ENCODE results near the gene TLCD5. TPM values are rescaled to one million over a fixed set of nuclear protein-coding genes. Genes with fewer than 3 reads are reported as not detected.

TLCD5 gene
- total and polyA plus RNA-seq, 4 donors: 15.7 to 18.6 (median 16.5) TPM

- Histone ChIP-seq H3K36me3 (ENCODE audit: control insufficient read depth, insufficient read depth, low read length) (no peaks in the 10 kb centered on the region), H3K9me3 (ENCODE audit: control insufficient read depth, insufficient read depth, low read length) (no peaks in the 10 kb centered on the region), H3K4me1 (ENCODE audit: control insufficient read depth, insufficient read depth, low read length) (no peaks in the 10 kb centered on the region), H3K4me3 (ENCODE audit: low read depth, low read length) (no peak overlapping the region), H3K27me3 (ENCODE audit: control insufficient read depth, insufficient read depth, low read length) (peaks cover 2% of the 10 kb centered on the region), H3K27ac (ENCODE audit: low read depth, low read length) (no peak overlapping the region)
- no peak for DNase-seq (ENCODE audit: low read depth in 4 of 6, low spot score in 6 of 6)
- WGBS (ENCODE audit: insufficient coverage): 89% methylated on average over 10 of the region's 12 CpGs
Measured at GRCh38 chr11:120305286-120305685, 19.8 kb upstream of the TLCD5 start.

GRCh38 chr11:120306519-120307242 lies 18.4 kb upstream of the TLCD5 start:
- no peaks in the 10 kb centered on the region for H3K9me3 ChIP-seq (ENCODE audit: control insufficient read depth, insufficient read depth, low read length)
- no peak overlapping the region for H3K4me3 ChIP-seq (ENCODE audit: low read depth, low read length)
- no peak overlapping the region for H3K27ac ChIP-seq (ENCODE audit: low read depth, low read length)
- H3K27me3 ChIP-seq (ENCODE audit: control insufficient read depth, insufficient read depth, low read length): peaks cover 2% of the 10 kb centered on the region
- no peaks in the 10 kb centered on the region for H3K4me1 ChIP-seq (ENCODE audit: control insufficient read depth, insufficient read depth, low read length)
- no peaks in the 10 kb centered on the region for H3K36me3 ChIP-seq (ENCODE audit: control insufficient read depth, insufficient read depth, low read length)
- DNase-seq (ENCODE audit: low read depth in 4 of 6, low spot score in 6 of 6): no peak
- 37% methylated on average over 10 of the region's 11 CpGs for WGBS (ENCODE audit: insufficient coverage)

GRCh38 chr11:120307476-120307875 lies 17.6 kb upstream of the TLCD5 start:
- Histone ChIP-seq H3K36me3 (ENCODE audit: control insufficient read depth, insufficient read depth, low read length) (no peaks in the 10 kb centered on the region), H3K4me1 (ENCODE audit: control insufficient read depth, insufficient read depth, low read length) (no peaks in the 10 kb centered on the region), H3K9me3 (ENCODE audit: control insufficient read depth, insufficient read depth, low read length) (no peaks in the 10 kb centered on the region), H3K27ac (ENCODE audit: low read depth, low read length) (no peak overlapping the region), H3K27me3 (ENCODE audit: control insufficient read depth, insufficient read depth, low read length) (peaks cover 2% of the 10 kb centered on the region), H3K4me3 (ENCODE audit: low read depth, low read length) (no peak overlapping the region)
- WGBS (ENCODE audit: insufficient coverage): 90% methylated on average over 10 of the region's 11 CpGs
- DNase-seq (ENCODE audit: low read depth in 4 of 6, low spot score in 6 of 6): no peak

- DNase-seq (ENCODE audit: low read depth in 4 of 6, low spot score in 6 of 6): no peak
- Histone ChIP-seq H3K36me3 (ENCODE audit: control insufficient read depth, insufficient read depth, low read length) (no peaks in the 10 kb centered on the region), H3K27me3 (ENCODE audit: control insufficient read depth, insufficient read depth, low read length) (peaks cover 2% of the 10 kb centered on the region), H3K9me3 (ENCODE audit: control insufficient read depth, insufficient read depth, low read length) (no peaks in the 10 kb centered on the region), H3K27ac (ENCODE audit: low read depth, low read length) (no peak overlapping the region), H3K4me1 (ENCODE audit: control insufficient read depth, insufficient read depth, low read length) (no peaks in the 10 kb centered on the region), H3K4me3 (ENCODE audit: low read depth, low read length) (no peak overlapping the region)
- 81% methylated on average over 5 of the region's 7 CpGs for WGBS (ENCODE audit: insufficient coverage)
Measured at GRCh38 chr11:120308081-120308480, 17.0 kb upstream of the TLCD5 start.

- no peak for DNase-seq (ENCODE audit: low read depth in 4 of 6, low spot score in 6 of 6)
- no peaks in the 10 kb centered on the region for H3K36me3 ChIP-seq (ENCODE audit: control insufficient read depth, insufficient read depth, low read length)
- WGBS (ENCODE audit: insufficient coverage): 48% methylated on average over 3 of the region's 3 CpGs
Measured at GRCh38 chr11:120310870-120311269, 14.2 kb upstream of the TLCD5 start.

GRCh38 chr11:120314861-120315260 lies 10.2 kb upstream of the TLCD5 start:
- WGBS (ENCODE audit: insufficient coverage): 87% methylated on average over 3 of the region's 3 CpGs
- no peak overlapping the region for H3K4me3 ChIP-seq (ENCODE audit: low read depth, low read length)
- H3K27me3 ChIP-seq (ENCODE audit: control insufficient read depth, insufficient read depth, low read length): no peaks in the 10 kb centered on the region
- H3K27ac ChIP-seq (ENCODE audit: low read depth, low read length): no peak overlapping the region
- no peak for DNase-seq (ENCODE audit: low read depth in 4 of 6, low spot score in 6 of 6)
- peaks cover 6% of the 10 kb centered on the region for H3K4me1 ChIP-seq (ENCODE audit: control insufficient read depth, insufficient read depth, low read length)
- no peaks in the 10 kb centered on the region for H3K36me3 ChIP-seq (ENCODE audit: control insufficient read depth, insufficient read depth, low read length)
- H3K9me3 ChIP-seq (ENCODE audit: control insufficient read depth, insufficient read depth, low read length): no peaks in the 10 kb centered on the region

More at GRCh38 chr11:120310870-120311269, 14.2 kb upstream of the TLCD5 start:
- no peak overlapping the region for H3K27ac ChIP-seq (ENCODE audit: low read depth, low read length)
- H3K9me3 ChIP-seq (ENCODE audit: control insufficient read depth, insufficient read depth, low read length): no peaks in the 10 kb centered on the region
- H3K27me3 ChIP-seq (ENCODE audit: control insufficient read depth, insufficient read depth, low read length): peaks cover 2% of the 10 kb centered on the region
- H3K4me1 ChIP-seq (ENCODE audit: control insufficient read depth, insufficient read depth, low read length): no peaks in the 10 kb centered on the region
- H3K4me3 ChIP-seq (ENCODE audit: low read depth, low read length): no peak overlapping the region

GRCh38 chr11:120316880-120317688 lies 8.0 kb upstream of the TLCD5 start:
- peak in 2 of 6 donors; percentile 7 to 33 for DNase-seq (ENCODE audit: low read depth in 4 of 6, low spot score in 6 of 6)
- H3K27ac ChIP-seq (ENCODE audit: low read depth, low read length): no peak overlapping the region
- WGBS (ENCODE audit: insufficient coverage): 22% methylated on average over 3 of the region's 8 CpGs

GRCh38 chr11:120317689-120318480 lies 7.2 kb upstream of the TLCD5 start:
- Histone ChIP-seq H3K36me3 (ENCODE audit: control insufficient read depth, insufficient read depth, low read length) (no peaks in the 10 kb centered on the region), H3K27me3 (ENCODE audit: control insufficient read depth, insufficient read depth, low read length) (no peaks in the 10 kb centered on the region), H3K4me1 (ENCODE audit: control insufficient read depth, insufficient read depth, low read length) (peaks cover 6% of the 10 kb centered on the region), H3K27ac (ENCODE audit: low read depth, low read length) (no peak overlapping the region), H3K9me3 (ENCODE audit: control insufficient read depth, insufficient read depth, low read length) (no peaks in the 10 kb centered on the region), H3K4me3 (ENCODE audit: low read depth, low read length) (no peak overlapping the region)
- 100% methylated on average over 2 of the region's 10 CpGs for WGBS (ENCODE audit: insufficient coverage)
- no peak for DNase-seq (ENCODE audit: low read depth in 4 of 6, low spot score in 6 of 6)

More at GRCh38 chr11:120316880-120317688, 8.0 kb upstream of the TLCD5 start:
- Histone ChIP-seq H3K4me1 (ENCODE audit: control insufficient read depth, insufficient read depth, low read length) (peaks cover 6% of the 10 kb centered on the region), H3K27me3 (ENCODE audit: control insufficient read depth, insufficient read depth, low read length) (no peaks in the 10 kb centered on the region), H3K36me3 (ENCODE audit: control insufficient read depth, insufficient read depth, low read length) (no peaks in the 10 kb centered on the region), H3K9me3 (ENCODE audit: control insufficient read depth, insufficient read depth, low read length) (no peaks in the 10 kb centered on the region), H3K4me3 (ENCODE audit: low read depth, low read length) (no peak overlapping the region)

GRCh38 chr11:120318906-120319305 lies 6.2 kb upstream of the TLCD5 start:
- DNase-seq (ENCODE audit: low read depth in 4 of 6, low spot score in 6 of 6): no peak
- Histone ChIP-seq H3K4me1 (ENCODE audit: control insufficient read depth, insufficient read depth, low read length) (peaks cover 6% of the 10 kb centered on the region), H3K36me3 (ENCODE audit: control insufficient read depth, insufficient read depth, low read length) (no peaks in the 10 kb centered on the region), H3K27me3 (ENCODE audit: control insufficient read depth, insufficient read depth, low read length) (no peaks in the 10 kb centered on the region), H3K27ac (ENCODE audit: low read depth, low read length) (no peak overlapping the region), H3K4me3 (ENCODE audit: low read depth, low read length) (no peak overlapping the region), H3K9me3 (ENCODE audit: control insufficient read depth, insufficient read depth, low read length) (no peaks in the 10 kb centered on the region)
- WGBS (ENCODE audit: insufficient coverage): 79% methylated on average over 4 of the region's 4 CpGs

All from spinal cord (tissue), 10 donors.